Keratinocyte (primary cell): ENCODE measurements around the gene NAALADL2. TPM values are rescaled to one million over a fixed set of nuclear protein-coding genes. Genes with fewer than 3 reads are reported as not detected.

Experiments
- DNase-seq: peaks from one replicate; pipeline ENCODE4 v3.0.0-alpha.2; 2011; ENCODE audit warnings: low read depth, missing footprints, low spot score
- FAIRE-seq: peaks from 2 replicates; lab custom pipeline; 2011; peaks lifted over from hg19 to GRCh38; lab: Jason Lieb, UNC
- H2AFZ ChIP-seq: 2 replicates; pipeline ENCODE4 v1.6.0; 2012; ENCODE audit warnings: low read length, control low read depth, inconsistent platforms; ENCODE audit not compliant: control insufficient read depth
- H3K27ac ChIP-seq: 2 replicates; pipeline ENCODE4 v1.5.1; 2011; ENCODE audit warnings: low read length; ENCODE audit not compliant: control insufficient read depth, insufficient read depth
- H3K27me3 ChIP-seq: 3 replicates; pipeline ENCODE4 v1.6.0; 2011; ENCODE audit warnings: low read length; ENCODE audit not compliant: control insufficient read depth, insufficient read depth; ENCODE audit errors: extremely low read depth
- H3K36me3 ChIP-seq, 2 experiments: 2 replicates in 1 of 2; 3 replicates in 1 of 2; pipeline ENCODE4 v1.5.1; 2011; ENCODE audit warnings: low read length in 2 of 2, mild to moderate bottlenecking in 1 of 2; ENCODE audit not compliant: control insufficient read depth in 2 of 2, insufficient read depth in 2 of 2; ENCODE audit errors: extremely low read depth in 1 of 2
- H3K4me1 ChIP-seq: 3 replicates; pipeline ENCODE4 v1.5.1; 2011; ENCODE audit warnings: low read length; ENCODE audit not compliant: control insufficient read depth, insufficient read depth; ENCODE audit errors: extremely low read depth
- H3K4me2 ChIP-seq: 3 replicates; pipeline ENCODE4 v1.6.0; 2011; ENCODE audit warnings: low read depth, low read length; ENCODE audit not compliant: control insufficient read depth, insufficient read depth; ENCODE audit errors: extremely low read depth
- H3K4me3 ChIP-seq, 3 experiments: fragments of 200-600 bp in 1 of 3; sonication (generic) in 1 of 3; 2 replicates in 2 of 3; 3 replicates in 1 of 3; pipeline ENCODE4 v1.5.1; 2011 to 2016; ENCODE audit warnings: low read length in 3 of 3, mild to moderate bottlenecking in 3 of 3, control low read depth in 2 of 3, inconsistent platforms in 1 of 3, low read depth in 1 of 3, mixed read lengths in 1 of 3, mixed run types in 1 of 3, moderate library complexity in 1 of 3; ENCODE audit not compliant: control insufficient read depth in 2 of 3, insufficient read depth in 2 of 3; ENCODE audit errors: extremely low read depth in 1 of 3
- H3K79me2 ChIP-seq: 2 replicates; pipeline ENCODE4 v1.6.0; 2012; ENCODE audit warnings: low read length; ENCODE audit not compliant: control insufficient read depth, insufficient read depth
- H3K9ac ChIP-seq: 3 replicates; pipeline ENCODE4 v1.6.0; 2011; ENCODE audit warnings: low read length; ENCODE audit not compliant: control insufficient read depth, insufficient read depth; ENCODE audit errors: extremely low read depth
- H3K9me1 ChIP-seq: 3 replicates; pipeline ENCODE4 v1.6.0; 2011; ENCODE audit warnings: low read length; ENCODE audit not compliant: control insufficient read depth, insufficient read depth; ENCODE audit errors: extremely low read depth
- H3K9me3 ChIP-seq: 2 replicates; pipeline ENCODE4 v1.5.1; 2012; ENCODE audit warnings: low read depth, low read length; ENCODE audit not compliant: control insufficient read depth
- H4K20me1 ChIP-seq: 3 replicates; pipeline ENCODE4 v1.6.0; 2011; ENCODE audit warnings: low read length; ENCODE audit not compliant: control insufficient read depth, insufficient read depth; ENCODE audit errors: extremely low read depth
- EZH2 ChIP-seq: IDR thresholded peaks from one replicate; pipeline ENCODE4 v1.6.1; 2012; ENCODE audit warnings: inconsistent platforms, mild to moderate bottlenecking, low read length, moderate library complexity
- dilution Hi-C: fragments of 300-500 bp; cut with MboI; formaldehyde crosslinking; loops from one replicate; pipeline ENCODE4 v1.7.0; 2020; ENCODE audit warnings: low sequenced_read_pairs; ENCODE audit not compliant: extremely low pct_ligation_motif_present
- polyA plus RNA-seq, 5 experiments: library from polyadenylated mRNA; depleted of rRNA in 3 of 5; stranded (reverse) in 3 of 5; stranded (forward) in 1 of 5; unstranded in 1 of 5; fragments of >200 nt; gene quantifications; 1 replicate in 1 of 5; 2 replicates in 3 of 5; 3 replicates in 1 of 5; pipeline versions ENCODE4 v1.2.1 to v1.2.3, GENCODE V29; 2011 to 2012; ENCODE audit warnings: missing spikeins in 2 of 5, low read depth in 1 of 5, low replicate concordance in 1 of 5
- TF ChIP-seq, protein P1 (sequence below), 3 experiments: IDR thresholded peaks in 1 of 3; conservative IDR thresholded peaks in 1 of 3; optimal IDR thresholded peaks in 1 of 3; 2 replicates in 2 of 3; 3 replicates in 1 of 3; pipeline versions ENCODE3 to v1.5.1; 2011; ENCODE audit warnings: low read length in 3 of 3, mild to moderate bottlenecking in 3 of 3, moderate library complexity in 2 of 3, control low read depth in 1 of 3, inconsistent platforms in 1 of 3; ENCODE audit not compliant: insufficient read depth in 2 of 3; ENCODE audit errors: extremely low read depth in 1 of 3

NAALADL2 gene
- polyA plus RNA-seq, 1 donor (not counting 4 experiments of a cell fraction or from before 2014, with no cell fraction given) = 0.75 TPM

DNA sequence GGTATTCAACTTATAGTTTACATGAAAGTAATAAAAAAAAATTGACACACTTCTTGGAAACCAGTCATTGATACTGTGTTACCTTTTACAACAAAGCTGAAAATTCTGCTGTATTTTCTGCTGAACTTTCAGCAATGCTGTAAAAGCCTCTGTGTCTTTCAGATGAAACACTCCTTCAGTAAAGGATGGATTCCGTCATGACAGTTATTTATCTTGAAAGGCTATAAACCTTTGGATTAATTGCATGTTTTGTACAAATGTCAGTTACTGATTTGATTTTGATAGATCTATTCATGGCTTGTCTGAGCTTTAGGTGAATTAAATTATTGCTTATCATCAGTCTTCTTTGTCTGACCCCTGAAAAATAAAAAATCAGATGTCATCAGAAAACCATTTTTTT is 355.1 kb downstream of the NAALADL2 start:
- dilution Hi-C loops = no loop called here
- Histone ChIP-seq H4K20me1 (no peaks in the 10 kb centered on the region), H3K9me1 (no peaks in the 10 kb centered on the region), H3K9ac (no peak overlapping the region), H3K79me2 (no peaks in the 10 kb centered on the region), H2AFZ (no peak overlapping the region), H3K27me3 (no peaks in the 10 kb centered on the region), H3K36me3 (no peaks in the 10 kb centered on the region), H3K4me1 (peaks cover 4% of the 10 kb centered on the region), H3K9me3 (no peaks in the 10 kb centered on the region), H3K27ac (no peak overlapping the region), H3K4me2 (no peak overlapping the region), H3K4me3 (no peak overlapping the region)
- no peak for DNase-seq
- FAIRE-seq = no peak
- no peak for TF ChIP-seq EZH2
- TF ChIP-seq, protein P1, sequence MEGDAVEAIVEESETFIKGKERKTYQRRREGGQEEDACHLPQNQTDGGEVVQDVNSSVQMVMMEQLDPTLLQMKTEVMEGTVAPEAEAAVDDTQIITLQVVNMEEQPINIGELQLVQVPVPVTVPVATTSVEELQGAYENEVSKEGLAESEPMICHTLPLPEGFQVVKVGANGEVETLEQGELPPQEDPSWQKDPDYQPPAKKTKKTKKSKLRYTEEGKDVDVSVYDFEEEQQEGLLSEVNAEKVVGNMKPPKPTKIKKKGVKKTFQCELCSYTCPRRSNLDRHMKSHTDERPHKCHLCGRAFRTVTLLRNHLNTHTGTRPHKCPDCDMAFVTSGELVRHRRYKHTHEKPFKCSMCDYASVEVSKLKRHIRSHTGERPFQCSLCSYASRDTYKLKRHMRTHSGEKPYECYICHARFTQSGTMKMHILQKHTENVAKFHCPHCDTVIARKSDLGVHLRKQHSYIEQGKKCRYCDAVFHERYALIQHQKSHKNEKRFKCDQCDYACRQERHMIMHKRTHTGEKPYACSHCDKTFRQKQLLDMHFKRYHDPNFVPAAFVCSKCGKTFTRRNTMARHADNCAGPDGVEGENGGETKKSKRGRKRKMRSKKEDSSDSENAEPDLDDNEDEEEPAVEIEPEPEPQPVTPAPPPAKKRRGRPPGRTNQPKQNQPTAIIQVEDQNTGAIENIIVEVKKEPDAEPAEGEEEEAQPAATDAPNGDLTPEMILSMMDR (optimal IDR thresholded peaks at IDR 0.05 in 1 of 3, IDR thresholded peaks at IDR 0.05 in 1 of 3, conservative IDR thresholded peaks at IDR 0.05 in 1 of 3; ENCODE audit: extremely low read depth in 1 of 3, insufficient read depth in 2 of 3, low read length in 3 of 3) = no peak

- Histone ChIP-seq H3K9ac (no peak overlapping the region), H4K20me1 (no peaks in the 10 kb centered on the region), H3K79me2 (no peaks in the 10 kb centered on the region), H3K27ac (no peak overlapping the region), H3K36me3 (no peaks in the 10 kb centered on the region), H3K4me3 (no peak overlapping the region), H3K4me1 (peaks cover 4% of the 10 kb centered on the region), H3K4me2 (no peak overlapping the region), H3K27me3 (no peaks in the 10 kb centered on the region), H2AFZ (no peak overlapping the region), H3K9me1 (no peaks in the 10 kb centered on the region), H3K9me3 (no peaks in the 10 kb centered on the region)
- no peak for TF ChIP-seq EZH2
- TF ChIP-seq, protein P1 (optimal IDR thresholded peaks at IDR 0.05 in 1 of 3, IDR thresholded peaks at IDR 0.05 in 1 of 3, conservative IDR thresholded peaks at IDR 0.05 in 1 of 3; ENCODE audit: extremely low read depth in 1 of 3, insufficient read depth in 2 of 3, low read length in 3 of 3) = no peak
- FAIRE-seq (no peak), DNase-seq (no peak)
- dilution Hi-C loops = no loop called here
Observed at GRCh38 chr3:175215833-175216232, 356.7 kb downstream of the NAALADL2 start.
